HG03108 (cell line): ENCODE data around the gene GID8.
"Not testable (repeated sequence)": the region's sequence is repeated elsewhere in the genome, so short reads cannot be mapped to it uniquely, and the experiment has no call there.

Experiments used
- ATAC-seq: cut with Tn5 transposase; IDR thresholded peaks from one replicate; pipeline ENCODE4 v1.9.1; 2021; ENCODE audit warnings: moderate library complexity; ENCODE audit not compliant: unreplicated experiment

The GID8 gene

DNA sequence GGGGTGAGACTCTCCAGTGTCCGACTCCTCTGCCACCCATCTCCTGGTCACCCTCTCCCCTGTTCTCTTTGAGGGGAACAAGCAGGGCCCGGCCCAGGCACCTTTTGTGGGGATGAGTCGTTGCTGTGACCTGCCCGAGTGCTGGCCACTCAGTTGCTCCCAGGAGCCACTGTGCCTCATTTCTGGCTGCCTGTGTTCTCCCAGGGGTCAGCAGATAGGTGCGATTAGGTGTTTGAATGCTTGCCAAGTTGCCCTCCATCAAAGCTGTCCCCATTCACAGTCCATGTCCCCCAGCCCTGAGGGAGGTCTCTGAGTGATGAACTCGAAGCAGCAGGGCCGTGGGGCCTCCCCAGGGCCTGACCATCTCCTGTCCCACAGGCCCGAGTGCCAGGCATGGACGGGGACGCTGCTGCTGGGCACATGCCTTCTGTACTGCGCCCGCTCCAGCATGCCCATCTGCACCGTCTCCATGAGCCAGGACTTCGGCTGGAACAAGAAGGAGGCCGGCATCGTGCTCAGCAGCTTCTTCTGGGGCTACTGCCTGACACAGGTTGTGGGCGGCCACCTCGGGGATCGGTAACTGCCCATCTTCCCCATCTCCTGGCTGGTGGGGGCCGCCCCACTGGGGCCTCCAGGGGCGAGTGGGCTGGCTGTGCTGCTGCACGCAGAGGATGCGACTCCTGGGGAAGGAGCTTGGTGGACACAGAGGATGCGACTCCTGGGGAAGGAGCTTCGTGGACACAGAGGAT is 18.6 kb downstream of the GID8 start:
- no peak for ATAC-seq

DNA sequence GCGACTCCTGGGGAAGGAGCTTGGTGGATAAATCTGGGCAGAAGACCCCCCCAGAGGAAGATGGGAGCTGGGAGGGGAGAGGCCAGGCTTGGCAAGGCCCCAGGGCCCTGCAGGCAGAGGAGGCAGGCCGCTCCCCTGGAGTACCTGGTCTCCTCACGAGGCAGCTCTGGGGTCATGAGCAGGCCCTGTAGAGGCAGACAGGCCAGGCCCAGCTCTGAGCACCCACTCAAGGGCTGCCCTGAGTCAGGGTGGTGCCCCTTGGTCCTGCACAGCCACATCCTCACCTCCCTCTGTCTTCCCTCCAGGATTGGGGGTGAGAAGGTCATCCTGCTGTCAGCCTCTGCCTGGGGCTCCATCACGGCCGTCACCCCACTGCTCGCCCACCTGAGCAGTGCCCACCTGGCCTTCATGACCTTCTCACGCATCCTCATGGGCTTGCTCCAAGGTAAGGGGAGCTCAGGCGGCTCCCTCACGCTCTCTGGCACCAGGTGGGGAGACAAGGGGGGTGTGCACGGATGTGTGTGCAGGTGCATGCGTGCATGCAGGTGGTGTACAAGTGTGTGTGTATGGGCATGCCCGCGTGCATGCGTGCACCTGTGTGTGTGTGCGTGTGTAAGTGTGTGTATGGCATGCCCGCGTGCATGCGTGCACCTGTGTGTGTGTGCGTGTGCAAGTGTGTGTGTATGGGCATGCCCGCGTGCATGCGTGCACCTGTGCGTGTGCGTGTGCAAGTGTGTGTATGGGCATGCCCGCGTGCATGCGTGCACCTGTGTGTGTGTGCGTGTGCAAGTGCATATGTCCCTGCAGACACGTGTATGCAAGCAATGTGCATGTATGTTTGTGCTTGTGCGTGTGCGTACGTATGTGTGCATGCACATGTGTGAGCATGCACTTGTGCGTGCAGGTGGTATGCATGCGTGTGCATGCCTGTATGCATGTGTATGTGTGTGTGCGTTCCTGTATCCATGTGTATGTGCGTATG is 19.5 kb downstream of the GID8 start:
- ATAC-seq = no peak

DNA sequence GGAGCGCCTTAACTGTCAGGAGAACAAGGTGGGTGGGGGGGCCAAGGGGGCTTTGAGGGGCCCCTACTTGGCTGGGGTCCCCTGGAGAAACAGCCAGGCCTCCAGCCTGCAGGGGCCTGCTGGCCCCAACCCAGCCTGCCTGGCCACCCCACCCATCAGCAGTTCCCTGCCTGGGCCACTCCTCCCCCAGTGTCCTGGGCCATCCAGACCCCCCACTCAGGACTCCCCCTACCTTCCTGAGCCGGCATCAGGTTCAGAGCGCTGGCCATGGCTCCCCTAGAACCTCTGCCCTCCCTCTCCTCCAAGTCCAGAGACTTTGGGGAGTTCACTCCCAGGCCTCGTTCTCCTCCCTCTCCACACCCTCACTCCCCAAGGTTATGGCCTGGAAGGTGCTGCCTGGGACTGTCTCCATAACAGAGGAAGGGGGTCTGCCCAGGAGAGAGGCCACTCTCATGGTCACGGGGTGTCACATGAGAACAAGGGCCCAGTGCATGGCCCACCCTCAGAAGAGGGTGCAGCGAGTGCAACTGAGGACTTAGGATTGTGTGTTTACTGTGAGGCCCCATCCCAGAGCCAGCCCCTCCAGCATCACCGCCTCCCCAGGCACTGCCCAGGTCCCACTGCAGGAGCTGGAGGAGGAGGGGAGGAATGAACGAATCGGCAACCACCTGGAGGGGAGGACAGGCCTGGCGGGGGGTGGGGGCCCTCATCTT is 20.6 kb downstream of the GID8 start:
- ATAC-seq = no peak

DNA sequence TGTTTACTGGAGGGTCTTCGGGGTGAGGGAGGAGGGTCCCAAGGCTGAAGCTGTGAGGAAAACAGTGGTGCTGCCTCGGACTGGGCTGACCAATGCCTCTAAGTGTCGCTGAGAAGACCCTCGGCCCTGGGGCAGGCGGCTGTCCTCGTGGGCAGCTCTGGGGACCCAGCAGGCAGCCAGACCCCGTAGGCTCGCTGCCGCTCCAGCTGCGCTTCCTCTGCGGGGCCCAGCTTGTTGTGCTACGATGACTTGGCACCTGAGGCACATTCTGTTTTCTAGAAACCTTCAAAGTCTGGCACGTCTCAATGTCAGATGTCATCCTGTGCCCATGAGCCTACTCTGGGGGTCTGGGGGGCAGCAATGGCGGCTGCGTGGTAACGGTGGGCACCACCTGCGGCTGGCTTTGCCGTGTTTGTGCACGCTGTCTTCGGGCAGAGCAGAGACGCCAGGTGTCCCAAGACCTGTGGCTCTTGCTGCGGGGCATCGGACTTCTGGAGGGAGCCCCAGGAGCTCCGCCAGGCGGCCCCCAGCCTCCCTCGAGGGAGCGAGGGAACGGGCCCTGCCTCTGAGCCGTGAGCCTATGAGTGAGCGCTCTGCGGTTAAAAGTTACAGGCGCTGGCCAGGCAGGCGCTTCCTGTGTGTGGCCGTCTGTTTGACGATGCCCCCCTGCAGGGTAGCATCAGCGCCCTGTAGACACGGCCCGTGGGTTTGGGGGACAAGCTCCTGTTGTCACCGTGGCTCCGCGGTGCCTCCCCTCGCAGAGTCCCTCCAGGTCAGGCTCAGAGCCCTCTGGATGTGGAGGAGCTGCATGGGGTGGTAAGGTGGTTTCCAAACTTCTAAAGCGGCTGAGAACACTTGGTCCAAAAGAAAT is 21.4 kb downstream of the GID8 start:
- no peak for ATAC-seq

DNA sequence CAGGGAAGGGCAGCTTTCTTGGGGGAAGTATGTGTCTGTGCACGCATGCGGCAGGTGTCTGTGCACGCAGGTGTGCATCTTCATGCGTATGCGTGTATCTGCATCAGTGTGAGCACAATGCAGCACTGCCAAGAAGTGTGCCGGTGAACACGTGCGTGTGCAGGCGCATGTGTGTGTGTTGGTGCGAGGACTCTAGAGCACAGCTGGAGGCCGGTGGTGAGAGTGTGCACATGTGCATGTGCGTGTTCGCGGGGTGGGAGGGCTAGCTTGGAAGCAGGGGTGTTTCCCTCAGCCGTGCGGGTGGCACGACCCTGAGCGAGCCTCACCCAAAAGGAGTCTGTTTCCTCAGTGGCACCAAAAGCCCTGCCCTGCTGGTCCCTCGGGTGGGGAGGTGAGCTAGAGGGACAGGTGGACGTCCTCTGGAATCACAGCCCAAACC is 22.1 kb downstream of the GID8 start:
- ATAC-seq = no peak

DNA sequence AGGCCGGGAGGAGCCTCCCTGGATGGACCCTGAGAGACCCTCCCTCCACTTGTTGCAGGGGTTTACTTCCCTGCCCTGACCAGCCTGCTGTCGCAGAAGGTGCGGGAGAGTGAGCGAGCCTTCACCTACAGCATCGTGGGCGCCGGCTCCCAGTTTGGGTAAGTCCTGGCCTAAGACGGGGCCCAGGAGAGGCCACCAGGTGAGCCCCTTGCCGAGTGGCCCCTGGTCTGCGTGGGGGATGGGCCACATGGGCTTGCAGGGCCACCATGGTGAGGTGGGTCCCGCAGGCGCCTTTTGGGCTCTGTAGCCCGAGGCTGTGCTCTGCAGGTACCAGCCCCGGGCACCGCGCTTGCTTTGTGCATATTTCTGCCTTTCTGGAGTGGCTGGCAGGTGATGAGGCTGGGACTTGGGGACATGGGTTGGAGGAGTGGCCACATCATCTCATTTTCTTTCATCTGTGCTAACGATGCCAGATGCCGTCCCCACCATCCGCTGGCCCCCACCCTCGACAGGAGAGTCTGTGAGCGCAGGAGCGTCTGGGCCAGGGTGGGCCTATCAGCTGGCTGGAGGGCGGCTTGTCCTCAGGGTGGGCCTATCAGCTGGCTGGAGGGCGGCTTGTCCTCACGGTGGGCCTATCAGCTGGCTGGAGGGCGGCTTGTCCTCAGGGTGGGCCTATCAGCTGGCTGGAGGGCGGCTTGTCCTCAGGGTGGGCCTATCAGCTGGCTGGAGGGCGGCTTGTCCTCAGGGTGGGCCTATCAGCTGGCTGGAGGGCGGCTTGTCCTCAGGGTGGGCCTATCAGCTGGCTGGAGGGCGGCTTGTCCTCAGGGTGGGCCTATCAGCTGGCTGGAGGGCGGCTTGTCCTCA is 22.7 kb downstream of the GID8 start:
- ATAC-seq = not testable (repeated sequence)

DNA sequence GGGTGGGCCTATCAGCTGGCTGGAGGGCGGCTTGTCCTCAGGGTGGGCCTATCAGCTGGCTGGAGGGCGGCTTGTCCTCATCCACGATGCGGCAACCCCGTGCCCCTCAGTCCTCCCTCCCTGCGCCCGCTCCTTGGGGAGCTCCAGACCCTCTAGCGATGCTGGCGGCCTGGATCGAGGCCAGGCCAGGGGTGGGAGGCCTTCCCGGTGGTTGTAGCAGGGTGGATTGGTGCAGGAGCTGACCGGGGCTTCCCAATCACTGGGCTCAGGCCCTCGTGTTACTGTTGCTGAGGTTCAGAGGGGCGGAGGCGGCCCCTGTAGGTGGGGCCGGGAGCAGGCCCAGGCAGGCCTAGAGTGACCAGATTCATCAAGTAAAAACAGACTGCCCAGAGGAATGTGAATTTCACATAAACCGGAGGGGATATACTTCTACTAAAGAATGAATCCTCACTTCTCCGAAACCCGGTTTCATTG is 23.4 kb downstream of the GID8 start:
- no peak for ATAC-seq

DNA sequence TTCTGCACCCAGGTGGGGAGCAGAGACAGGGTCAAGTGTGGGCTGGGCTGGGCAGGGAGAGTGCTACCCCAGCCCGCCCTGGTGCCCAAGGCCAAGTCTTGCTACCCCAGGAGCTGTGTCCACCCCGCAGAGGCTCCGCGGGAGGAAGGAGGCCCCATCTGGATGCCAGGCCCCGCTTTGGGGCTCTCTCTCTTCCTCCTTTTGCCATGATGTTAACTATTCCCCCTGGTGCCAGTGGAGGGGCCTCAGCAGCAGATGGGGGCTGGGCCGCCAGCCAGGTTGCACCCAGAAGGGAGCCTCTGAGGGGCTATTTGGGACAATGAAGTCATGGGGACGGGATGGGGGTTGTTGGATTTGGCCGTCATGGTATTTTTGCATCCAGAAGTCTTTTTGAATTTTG is 23.9 kb downstream of the GID8 start:
- no peak for ATAC-seq

DNA sequence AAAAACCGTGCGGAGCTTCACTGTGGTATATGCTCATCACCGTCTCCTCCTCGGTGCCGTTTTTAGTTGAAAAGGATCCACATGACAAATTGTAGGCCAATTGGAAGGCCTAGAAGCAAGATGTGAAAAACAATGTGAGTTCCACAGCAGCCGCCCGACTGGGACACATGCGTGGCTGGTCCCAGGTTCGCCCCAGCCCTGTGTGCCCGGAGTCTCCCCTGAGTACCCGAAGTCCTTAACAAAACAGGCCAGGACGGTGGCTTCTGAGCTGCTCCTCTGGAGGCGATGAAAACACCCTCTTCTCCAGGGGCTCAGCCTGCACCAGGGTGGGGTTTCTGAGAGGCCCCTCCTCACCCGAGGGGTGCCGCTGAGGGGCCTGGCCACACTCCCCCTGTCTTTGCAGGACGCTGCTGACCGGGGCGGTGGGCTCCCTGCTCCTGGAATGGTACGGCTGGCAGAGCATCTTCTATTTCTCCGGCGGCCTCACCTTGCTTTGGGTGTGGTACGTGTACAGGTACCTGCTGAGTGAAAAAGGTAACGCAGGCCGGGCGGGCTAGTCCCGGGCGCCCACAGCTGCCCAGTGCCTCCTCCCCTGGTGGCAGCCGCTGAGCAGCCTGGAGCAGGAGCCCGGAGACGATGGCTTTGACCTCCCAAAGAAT is 24.4 kb downstream of the GID8 start:
- ATAC-seq = no peak

DNA sequence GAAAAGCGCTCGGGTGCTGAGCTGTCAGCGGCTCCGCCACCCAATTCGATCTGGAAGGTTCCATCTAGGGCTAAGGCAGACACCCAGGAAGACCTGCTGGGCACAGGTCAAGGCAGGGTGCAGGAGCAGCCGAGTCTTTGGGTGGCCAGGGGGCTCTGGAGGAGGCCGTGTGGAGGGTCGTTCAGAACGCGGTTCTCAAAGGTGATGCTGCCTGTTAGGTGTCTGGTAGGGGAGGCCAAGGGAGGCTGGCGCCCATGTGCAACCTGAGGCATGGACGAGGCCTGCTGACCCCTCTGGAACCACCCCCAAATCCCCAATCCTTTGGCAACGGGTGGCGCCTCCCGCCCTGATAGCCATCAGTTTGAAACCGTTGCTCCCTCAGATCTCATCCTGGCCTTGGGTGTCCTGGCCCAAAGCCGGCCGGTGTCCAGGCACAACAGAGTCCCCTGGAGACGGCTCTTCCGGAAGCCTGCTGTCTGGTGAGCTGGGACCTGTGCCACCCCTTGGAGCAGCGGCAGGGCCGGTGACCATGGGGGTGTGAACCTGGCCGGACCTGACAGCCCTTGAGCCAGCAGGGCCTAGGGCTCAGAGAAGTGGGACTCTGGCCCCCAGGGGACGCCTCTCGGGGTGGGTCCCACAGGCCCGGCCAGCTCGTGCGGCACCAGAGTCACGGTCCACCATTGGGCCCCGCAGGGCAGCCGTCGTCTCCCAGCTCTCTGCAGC is 25.1 kb downstream of the GID8 start:
- no peak for ATAC-seq

DNA sequence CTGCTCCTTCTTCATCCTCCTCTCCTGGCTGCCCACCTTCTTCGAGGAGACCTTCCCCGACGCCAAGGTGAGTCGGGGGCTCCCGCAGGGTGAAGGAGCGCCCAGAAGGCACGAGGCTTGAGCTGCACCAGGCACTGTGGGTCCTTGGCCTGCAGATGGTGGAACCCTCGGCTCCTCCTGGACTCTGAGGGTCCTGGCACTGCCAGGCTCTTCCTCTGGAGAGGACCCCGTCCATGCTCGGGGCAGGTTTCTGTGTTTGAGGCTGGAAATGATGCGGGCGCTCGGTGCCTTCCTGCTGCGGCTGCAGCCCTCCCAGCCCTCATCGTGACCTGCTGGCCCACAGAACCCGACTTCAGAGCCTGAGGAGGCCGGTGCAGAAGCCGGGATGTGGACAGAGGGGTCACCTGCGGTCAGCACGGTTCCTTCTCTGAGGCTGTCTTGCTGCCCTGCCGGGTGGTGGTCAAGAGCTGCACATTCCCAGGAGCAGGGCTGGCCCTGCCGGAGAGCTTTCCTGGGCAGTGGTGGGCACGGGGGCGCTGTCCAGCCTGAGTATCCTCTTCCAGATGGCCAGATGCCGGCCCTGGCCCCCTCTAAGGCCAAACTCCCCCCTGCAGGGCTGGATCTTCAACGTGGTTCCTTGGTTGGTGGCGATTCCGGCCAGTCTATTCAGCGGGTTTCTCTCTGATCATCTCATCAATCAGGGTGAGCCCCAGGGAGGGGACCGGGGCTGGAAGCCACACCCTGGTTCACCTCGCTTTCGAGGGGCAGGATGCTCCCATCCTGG is 25.9 kb downstream of the GID8 start:
- no peak for ATAC-seq

DNA sequence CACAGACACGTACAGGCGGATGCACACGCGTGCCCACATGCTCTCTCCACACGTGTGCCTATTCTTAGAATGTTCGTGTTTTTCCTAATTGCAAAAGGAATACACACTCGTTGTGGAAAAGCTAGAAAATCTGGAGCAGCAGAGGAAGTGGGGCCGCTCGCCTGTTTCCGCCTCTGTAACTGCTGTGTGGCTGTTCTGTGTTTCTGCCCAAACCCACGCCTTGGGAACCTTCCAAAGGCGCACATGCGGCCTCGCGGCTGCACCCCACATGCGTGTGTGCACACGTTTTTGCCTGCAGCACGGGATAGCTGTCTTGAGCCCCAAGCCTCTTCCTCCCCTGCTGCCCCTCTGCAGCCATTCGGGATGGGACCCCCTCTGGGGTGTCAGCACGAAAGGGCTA is 26.8 kb downstream of the GID8 start:
- ATAC-seq = no peak

DNA sequence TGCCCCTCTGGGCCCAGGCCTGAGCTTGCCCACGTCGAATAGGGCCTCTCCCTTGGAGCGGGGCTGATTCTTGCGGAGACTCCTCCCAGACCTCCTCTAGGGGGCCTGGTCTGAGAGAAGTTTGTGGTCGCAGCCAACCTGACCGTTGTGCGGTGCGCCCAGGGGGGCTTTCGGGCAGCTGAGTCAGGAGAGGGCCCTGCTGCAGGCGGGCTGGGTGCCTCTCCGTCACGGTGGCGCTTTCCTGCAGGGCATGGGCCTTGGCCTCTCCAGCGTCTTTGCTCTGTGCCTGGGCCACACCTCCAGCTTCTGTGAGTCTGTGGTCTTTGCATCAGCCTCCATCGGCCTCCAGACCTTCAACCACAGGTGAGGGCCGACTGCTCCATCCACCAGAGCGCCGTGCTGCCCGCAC is 27.4 kb downstream of the GID8 start:
- ATAC-seq = no peak

DNA sequence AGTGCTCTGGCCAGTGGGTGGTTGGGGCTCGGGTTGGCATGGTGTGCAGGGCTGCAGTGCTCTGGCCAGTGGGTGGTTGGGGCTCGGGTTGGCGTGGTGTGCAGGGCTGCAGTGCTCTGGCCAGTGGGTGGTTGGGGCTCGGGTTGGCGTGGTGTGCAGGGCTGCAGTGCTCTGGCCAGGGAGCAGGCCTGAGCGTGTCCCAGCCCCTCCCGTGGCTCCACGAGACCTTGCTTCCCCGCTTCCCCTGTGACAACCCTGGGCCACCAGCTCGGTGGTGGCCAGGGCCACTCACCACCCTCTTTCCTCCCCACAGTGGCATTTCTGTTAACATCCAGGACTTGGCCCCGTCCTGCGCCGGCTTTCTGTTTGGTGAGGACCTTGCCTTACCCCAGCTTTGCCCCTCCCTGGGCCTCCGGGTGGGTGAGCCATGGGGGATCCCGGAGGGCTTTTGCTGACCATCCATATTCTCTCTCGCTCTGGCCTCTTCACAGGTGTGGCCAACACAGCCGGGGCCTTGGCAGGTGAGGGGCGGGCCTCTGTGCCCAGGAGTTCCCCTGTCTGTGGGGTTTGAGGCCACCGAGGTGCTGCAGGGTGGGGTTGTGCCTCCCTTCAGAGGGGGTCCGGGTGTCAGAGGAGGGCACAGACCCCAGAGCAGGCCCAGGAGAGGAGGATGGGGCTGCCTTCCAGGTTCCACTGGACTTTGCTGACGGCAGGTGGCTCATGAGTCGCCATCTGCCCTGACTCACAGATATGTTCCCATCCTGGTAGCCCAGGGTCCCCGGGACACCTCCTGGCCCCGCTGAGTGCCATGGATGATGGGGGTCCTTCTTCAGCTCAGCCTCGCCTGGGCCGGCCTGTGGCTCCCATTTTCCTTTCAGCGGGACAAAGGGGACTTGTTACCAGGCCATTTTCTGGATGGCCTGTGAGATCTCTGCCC is 28.5 kb downstream of the GID8 start:
- ATAC-seq = no peak

DNA sequence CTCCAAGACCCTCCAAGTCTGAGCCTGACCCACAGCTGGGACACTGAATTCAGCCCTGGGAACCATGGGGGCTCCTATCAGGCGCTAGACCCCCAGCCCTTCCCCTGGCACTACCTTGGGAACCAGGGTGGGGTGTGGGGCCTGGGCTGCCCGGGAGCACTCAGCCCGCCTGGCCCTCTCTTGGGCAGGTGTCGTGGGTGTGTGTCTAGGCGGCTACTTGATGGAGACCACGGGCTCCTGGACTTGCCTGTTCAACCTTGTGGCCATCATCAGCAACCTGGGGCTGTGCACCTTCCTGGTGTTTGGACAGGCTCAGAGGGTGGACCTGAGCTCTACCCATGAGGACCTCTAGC is 29.2 kb downstream of the GID8 start:
- no peak for ATAC-seq

DNA sequence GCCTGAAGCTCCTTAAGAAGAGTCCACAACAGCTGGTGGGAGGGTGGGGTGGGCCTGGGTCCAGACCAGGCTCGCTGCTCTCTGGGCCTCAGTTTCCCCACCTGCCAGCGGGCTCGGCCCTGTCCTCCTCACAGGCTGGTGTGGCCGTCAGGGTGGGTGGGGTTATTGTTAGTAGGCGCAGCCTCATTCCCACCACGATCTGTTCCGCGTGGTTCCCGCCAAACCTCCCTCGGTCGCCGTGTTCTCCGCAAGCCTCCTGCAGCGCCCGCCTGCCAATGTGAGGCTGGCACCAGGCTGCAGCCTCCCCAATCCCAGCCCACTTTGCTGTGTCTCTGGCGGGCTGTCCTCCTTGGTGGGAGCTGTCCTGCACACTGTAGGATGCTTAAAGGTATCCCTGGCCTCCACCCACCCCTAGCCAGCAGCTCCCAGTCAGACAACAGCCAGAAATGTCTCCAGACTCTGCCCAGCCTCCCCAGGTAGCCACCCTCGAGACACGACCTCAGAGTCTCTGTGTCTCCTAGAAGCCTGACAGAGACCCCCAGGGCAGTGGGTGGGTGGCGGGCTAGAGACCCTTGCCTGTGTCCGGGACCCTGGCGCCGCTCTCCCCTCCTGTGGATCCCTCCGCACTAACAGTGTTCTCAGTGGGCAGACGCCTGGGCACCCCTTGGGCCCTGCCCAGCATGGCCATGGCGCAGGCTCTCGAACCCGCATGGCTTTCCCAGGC is 29.8 kb downstream of the GID8 start:
- ATAC-seq = no peak
